Hindlimb muscle (tissue), 1 donor: Measurements from ENCODE around the gene CCND2. TPM values are rescaled to one million over a fixed set of nuclear protein-coding genes. Genes with fewer than 3 reads are reported as not detected.
A peak's percentile ranks its signal among the peaks of the same experiment; 100 is the strongest.

Experiments
- DNase-seq: peaks from one replicate; pipeline ENCODE4 v3.0.0-alpha.2; 2013
- polyA plus RNA-seq: library from polyadenylated mRNA; unstranded; fragments of 120-200 nt; gene quantifications from one replicate; pipeline ENCODE4 v1.2.1, GENCODE V29; 2013; ENCODE audit not compliant: insufficient read length

The CCND2 gene
- polyA plus RNA-seq, 1 donor = 85.3 TPM

DNA sequence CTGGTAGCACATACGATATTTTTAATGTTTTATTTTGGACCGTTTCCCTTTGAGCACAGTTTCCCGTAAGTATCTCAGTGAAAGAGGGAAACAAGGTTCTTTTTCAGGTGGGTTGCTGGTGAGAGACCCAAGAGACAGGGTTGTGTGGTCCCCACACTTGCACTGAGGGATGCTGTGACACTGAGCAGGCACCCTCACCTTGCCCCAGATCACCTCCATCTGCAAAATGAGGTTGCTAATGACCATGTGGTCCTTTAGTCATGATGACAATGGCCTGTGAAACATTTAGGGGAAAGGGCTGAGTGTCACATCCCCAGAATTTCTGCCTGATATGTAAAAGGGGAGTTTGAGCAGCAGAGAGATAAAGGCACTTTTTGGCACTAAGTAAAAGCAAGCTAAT, 4.3 kb downstream of the CCND2 start:
- DNase-seq = no peak

DNA sequence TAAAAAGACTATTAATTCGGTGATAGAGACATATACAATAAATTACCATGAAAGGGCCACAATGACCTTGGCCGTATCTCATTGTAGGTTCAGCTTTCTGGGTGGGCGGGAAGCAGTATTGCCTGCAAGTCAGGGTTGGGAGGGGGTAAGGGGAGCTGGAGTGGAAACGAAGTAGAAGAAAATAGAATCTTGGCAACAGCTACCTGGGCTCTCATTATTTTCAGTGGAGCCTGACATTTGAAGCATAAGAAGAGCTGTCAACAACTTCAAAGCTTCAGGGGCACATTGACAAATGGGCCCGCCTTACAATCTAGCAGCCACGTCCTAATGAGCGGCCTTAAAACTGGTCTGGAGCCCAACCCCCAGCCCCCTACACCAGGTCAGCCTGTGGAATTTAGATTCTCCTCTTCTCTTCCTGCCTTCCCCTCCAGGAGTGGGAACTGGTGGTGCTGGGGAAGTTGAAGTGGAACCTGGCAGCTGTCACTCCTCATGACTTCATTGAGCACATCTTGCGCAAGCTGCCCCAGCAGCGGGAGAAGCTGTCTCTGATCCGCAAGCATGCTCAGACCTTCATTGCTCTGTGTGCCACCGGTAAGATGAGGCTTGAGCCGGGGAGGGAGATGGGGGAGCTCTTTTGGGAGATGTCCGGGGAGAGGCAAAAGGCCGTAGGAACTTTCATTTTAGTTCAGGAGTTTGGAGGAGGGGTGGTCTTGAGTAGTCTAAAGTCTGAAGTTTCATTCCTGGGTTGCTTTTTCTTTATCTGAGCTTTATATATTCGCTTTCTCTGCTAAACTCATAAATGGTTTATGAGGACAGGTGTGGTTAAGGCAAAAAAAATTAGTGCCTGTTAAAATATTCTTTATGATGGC, 5.0 kb downstream of the CCND2 start:
- peak; percentile 49 for DNase-seq

DNA sequence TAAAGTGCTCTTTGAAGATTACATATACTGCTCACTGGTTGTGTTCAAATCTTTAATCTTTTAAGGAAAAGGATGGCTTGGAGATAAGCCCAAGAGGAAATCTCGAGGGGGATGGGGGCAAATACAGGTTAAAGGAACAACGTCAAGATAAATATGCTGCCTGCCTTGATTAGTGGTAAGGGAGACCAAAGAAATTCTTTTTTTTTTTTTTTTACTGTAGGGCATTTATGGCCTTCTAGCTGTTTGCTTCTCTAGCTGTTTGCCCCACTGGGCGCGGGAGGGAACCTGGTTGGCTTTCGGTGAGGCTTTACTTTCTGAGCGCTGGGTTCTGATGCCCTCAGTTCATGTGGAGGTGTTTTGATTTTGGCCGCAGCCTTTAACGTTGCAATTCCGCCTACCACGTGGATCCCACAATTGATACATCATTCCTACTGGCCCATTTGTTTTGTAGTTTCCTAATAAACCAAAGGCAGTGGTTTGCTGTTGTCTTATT, 5.7 kb downstream of the CCND2 start:
- no peak for DNase-seq

DNA sequence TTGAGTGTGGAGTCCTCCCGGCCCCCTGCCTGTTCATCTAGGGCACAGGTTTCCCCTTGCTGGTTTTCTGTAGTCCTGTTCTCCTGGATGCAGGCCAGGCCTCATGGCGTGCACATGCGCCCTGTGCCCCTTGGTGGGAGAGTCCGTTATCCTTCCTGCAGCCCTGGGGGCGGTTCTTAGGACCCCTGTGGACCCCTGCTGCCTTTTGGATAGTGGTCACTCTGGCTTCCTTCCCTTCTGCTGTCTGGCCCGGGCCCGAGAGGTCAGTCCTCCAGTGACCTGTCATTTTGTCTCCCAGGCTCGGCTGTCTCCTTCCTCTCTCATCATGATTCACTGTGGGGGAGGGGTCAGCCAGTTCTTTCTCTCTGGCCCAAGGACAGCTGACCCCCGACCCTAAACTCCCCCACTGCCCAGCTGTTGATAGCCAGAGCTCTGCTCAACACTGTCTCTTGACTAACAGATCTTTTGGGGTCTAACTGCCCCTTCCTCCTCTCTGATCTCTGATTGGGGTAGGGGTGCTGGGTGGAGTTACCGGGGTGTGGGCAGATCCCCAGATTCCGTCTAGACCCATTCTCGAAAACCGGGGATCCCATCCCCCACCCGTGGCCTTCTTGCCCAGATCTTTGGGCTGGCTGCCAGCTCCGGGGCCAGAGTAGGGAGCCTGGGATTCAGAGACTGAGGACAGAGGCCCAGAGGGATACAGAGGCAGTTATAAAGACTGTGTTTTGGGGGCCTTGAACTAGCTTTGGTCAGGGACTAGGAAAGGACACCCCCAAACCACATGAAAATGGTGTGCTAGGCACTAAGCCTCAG, 7.0 kb downstream of the CCND2 start:
- no peak for DNase-seq

DNA sequence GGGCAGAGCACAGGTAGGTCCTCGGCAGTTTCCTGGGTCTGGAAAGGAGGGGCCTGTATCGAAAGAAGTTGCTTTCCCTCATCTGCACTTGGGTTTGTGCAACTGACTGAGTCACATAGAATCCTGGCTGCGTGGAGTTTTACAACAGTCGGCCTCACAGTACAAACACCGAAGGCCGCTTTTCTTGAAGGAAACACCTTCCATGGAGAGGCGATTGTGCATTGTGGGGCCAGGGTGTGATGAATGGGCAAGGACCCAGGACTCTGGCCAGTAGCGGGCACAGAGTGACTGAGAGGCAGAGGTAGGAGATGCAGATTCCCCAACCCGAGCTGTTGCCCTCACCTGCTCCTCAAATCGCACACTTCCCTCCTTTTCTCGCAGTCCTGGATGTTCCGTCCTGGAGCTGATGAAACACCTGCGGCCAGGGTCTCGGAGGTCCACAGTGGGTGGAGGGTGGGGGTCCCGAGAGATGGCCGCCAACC, 7.7 kb downstream of the CCND2 start:
- no peak for DNase-seq

DNA sequence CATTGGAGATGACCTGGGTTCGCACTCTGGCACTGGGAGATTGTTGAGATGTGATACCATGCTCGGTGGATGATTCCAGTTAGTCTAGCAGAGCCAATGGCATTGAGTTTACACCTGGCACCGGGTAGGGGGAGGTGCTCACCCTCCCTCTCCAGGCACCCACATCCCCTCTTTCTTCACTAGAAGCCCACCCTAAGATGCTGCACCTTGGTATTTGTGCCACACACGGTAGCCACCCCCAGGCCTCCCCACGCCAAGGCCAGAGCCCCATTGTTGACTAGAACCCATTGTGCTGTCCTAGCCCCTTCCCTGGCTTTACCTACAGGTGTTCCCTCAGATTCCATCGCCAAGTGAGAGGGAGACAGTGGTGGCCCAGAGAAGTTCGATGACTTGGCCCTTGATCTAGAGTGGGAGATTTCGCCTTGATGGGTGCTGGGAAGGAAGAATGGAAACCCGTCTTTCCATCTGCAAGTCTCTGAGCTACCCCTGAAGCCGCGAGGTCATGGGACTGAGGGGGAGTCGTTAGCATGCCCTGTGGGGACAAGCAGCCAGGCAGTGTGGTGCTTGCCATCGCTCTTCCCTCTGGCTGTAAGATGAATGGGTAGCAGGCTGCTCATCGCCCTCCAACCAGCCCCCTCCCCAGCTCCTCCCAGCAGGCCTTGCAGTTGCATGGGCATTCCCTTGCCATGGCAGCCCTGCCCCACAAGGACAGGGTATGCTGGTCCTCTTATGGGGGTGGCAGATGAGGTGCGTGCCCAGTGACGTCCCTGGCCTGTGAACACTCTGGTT, 8.7 kb downstream of the CCND2 start:
- no peak for DNase-seq

DNA sequence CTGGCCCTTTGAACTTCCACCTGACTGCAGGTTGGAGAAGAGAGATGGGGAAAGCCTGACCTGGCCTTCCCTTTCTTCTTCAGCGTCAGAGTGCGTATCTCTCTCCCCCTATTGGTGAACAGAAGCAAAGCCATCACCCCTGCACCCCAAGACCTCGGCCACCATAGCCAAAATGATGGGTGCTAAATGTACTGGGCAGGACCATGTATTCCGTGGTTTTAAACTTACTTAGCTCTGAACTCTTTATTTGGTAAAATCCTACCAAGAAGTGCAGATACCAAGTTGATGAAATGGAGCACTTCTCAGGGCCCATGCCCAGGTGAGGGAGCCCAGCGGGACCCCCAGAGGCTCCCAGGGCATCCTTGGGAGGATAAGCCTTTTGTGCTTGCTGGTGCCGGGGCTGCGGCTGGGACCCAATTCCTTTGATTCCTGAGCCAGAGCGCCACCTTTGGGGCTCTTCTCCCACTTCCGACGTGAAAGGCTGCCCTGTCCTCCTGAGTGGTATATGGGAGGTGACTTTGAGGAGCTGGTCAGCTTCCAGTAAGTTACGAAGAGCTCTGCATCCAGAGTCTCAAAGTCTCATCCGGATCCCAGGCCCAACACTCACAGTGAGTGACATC, 9.4 kb downstream of the CCND2 start:
- no peak for DNase-seq

DNA sequence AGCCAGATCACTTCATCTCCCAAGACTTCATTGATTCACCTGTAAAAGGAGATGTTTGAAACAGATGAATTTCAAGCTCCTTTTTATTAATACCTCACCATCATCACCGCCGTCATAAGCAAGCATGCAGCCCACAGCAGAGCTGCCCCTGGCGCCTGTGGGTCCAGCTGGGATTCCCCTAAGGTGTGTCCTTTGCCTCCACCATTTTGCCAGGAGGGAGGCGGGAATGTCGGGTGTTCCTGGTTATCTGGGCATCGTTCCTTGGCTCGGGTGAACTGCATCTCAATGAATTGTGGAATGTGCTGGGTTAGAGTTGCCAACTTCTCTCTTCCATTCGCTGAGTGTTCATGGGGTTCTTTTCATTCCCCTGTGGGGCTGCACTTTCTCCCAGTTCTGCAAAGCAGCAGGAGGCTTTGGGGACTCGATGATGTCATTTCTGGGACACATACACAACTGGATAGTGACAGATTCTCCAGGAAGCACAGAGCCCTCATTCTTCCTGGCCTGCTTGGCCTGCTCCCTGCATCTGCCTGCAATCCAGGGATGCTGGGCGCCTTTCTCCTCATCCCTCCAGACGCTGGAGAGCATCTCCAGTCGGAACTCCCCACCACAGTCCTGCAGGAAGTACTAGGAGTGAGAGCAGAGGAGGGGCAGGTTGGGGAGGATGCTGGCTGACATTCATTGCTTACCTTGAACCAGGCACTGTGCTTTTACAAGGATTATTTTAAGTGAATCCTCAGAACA, 10.1 kb downstream of the CCND2 start:
- no peak for DNase-seq

DNA sequence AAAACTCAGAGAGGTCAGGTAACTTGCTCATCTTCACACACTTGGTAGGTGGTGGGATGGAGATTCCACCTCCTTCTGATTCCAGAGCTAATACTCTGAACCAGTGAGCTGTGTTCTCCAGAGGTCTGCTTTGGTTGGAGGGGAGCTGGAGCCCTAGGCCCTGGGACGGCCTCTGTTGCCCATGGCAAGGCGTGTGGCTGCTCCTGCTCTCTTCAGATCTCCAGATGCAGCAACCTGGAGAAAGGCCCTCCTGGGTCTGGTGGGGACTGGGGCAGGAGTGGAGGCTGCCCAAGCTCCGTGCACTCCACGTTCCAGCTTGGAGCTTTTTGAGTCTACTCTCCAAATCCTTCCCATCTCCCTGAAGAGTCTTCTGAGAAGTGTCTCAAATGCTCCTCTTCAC, 10.7 kb downstream of the CCND2 start:
- no peak for DNase-seq

DNA sequence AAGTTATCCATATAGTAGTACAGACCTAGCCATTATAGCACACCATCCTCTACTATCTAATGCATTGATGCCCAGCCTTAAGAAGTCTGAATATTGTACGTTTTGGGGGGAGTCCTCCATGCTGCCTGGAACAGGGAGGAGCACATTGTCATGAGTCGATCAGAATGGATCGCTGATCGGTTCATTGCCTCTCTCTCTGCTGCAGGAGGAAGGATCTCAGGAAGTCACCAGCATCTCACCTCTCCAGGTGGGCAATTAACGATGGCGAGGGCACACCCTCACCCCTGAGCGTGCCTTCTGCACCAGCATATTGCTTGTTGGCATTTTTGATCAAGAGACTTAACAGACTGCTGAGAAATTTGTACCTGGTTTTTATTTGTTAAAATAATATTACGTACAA, 11.5 kb downstream of the CCND2 start:
- DNase-seq = no peak

DNA sequence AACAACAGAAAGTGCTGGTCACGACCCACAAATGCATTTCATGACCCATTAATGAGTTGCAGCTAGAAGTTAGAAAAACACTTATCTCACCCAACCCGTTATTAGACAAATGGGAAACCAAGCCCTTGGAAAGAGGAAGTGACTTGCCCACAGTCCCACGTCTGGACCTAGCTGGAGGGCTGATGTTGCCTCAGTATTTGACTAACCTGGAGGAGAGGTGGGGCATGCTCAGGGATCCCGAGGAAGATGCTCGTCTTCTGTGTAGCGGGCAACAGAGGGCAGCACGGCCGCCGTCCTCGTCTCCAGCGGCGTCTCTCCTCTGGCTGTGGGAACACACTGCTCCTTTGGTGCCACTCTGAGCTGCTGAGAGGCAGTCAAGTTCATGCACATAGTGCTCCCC, 12.7 kb downstream of the CCND2 start:
- DNase-seq = no peak

DNA sequence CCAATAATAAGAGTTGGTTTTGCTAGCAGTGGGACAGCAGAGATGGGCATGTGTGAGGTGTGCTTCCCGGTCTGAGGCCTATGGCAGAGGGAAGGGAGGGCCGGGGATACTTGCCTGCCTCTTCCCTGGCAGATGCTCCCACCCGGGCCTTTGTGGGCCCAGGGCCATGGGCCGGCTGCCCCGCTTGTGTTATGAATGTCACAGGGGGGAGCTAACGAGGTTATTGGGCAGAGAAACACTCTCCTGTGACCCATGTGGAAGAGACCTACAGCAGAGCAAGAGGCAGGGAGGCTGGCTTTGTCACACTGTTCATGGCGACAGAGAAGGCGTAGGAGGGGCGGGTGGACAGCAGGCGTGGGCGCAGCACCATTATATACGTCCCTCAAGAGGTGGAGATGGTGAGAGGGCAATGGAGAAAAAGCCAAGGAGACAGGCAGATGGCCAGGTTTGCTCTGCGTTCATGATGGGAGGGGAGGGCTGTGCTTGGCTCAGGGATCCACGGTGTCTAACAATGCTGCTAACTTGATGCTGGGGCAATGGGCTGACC, 13.3 kb downstream of the CCND2 start:
- DNase-seq = no peak

DNA sequence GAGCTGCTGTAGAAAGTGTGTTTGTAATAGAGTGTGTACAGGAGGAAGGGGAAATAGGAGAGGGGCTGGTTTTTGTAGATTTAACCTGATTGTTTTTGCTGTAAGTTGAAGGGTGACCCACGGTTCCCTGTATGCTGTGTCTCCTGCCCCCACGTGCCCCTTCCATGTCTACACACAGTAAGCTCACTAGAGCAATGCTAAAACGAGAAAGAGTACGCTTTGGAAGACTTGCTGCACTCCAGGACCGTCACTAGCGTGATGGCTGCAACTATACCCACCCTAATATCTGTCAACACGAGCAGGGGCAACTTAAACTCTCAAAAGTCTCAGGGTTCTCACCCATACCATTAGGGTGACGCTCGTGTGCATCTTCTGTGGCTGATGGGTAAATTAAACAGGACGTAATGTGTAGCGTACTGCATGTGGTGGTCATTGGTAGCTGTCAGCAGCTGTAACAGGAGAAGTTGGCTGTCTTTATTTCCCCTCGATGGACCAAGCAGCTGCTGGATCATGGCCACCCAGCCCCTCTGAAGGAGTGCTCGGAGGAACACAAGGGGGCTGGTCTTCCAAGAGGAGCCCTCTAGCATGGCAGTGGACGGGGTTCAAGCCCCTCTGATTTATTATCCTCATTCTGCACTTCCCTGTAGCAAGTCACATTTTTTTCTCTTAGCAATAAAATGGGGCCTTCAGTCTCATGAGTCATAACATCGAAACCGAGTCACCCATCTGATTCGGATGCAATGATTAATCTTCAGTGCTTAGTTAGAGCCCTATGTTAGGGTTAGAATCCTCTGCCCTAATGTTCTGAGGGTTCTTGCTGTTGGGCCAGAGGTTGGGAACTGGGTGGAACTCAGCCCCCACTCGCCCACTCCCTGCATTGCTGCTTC, 14.0 kb downstream of the CCND2 start:
- no peak for DNase-seq

DNA sequence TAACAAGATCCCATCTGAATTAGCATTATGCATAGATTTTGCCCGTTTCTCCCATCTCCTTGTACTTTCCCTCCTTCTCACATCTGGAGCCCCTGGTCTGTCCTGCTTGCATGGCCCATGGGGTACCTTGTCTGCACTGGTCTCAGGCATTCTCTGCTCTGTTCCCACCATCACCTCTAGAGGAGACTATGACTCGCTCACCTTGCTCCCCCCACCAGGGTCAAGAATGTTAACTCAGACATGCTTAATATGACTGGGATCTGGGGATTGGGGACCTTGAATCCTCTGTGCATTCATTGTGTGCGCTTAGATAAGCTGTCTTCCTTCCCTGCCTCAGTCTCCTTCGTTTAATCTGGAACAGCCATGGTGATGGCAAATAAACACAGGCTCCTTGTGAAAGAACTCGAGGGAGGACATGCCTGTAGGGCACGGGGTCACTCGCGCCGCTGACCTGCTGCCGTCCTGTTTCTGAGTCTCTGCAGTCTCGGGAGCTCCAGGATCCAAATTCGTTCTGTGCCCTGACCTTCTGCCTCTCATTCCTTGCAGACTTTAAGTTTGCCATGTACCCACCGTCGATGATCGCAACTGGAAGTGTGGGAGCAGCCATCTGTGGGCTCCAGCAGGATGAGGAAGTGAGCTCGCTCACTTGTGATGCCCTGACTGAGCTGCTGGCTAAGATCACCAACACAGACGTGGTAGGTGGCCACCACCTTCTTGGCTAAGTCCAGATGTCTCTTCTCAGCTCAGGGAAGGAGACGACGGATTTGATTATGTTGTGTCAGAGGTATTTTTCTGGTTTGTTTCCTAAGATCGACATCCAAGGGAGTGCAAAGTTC, 15.0 kb downstream of the CCND2 start:
- no peak for DNase-seq

DNA sequence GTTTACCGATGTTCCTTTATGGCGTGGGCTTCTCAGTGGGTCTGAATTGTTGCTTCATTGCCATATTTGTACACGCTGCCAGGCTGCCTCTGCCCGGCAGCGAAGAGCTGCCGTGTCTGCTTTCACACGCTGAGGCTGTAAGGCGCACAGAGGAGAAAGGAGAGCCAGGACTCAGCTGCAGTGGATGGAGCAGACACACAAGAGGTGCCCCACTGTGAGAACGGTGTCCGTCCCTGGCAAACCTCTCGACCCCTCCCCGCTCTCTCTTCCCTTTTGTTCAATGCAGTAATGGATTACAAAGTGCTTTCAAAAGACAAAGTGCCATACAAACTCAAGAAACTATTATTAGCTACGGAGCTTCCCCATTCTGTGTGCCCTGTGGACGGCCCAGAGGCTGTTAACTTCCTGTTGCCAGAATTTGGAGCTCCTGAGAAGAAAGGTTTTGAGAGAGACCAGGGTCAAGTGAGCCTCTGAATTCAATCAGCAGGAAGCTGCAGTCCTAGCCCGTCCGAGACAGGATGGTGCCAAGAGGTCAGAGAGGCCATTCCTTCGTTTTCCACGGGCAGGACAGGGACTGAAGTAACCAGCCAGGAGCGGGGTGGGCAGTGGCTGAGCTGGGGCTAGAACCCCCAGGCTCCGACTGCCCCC, 15.8 kb downstream of the CCND2 start:
- DNase-seq = no peak

DNA sequence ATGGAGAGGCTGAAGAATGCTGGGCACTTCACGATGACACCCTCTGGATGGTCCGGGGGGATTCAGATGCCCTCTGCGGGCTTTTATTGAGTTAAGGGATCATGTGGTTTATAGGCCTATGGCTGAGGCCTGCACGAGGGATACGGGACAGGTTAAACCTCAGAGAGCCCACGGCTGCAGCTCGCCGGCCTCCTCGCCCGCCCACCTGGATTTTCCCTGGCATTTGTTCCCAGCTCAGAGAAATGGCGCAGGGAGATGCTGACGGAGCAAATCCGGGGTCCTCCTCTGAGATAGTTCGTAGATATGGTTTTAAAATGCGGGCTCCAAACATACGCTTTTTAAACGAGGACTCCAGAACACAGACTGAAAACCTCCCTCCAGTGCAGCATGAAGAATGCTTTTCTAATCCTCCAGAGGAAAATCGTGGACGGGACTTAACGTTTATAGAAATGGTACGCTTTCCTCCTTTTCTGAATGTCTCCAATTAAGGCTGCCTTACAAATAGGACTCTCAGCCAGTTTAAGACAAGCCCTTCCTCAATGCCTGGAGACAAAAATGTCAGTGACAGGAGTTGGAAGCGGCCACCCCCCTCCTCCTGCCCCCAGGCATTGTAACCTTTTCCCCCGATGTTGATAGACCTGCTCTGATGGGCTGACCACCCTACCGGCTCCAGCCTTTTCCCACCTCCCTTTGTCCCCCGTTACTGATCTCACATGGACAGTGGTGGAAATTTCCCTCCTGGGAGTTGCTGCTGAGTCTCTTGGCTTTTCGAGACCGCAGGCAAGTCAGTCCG, 16.6 kb downstream of the CCND2 start:
- no peak for DNase-seq

DNA sequence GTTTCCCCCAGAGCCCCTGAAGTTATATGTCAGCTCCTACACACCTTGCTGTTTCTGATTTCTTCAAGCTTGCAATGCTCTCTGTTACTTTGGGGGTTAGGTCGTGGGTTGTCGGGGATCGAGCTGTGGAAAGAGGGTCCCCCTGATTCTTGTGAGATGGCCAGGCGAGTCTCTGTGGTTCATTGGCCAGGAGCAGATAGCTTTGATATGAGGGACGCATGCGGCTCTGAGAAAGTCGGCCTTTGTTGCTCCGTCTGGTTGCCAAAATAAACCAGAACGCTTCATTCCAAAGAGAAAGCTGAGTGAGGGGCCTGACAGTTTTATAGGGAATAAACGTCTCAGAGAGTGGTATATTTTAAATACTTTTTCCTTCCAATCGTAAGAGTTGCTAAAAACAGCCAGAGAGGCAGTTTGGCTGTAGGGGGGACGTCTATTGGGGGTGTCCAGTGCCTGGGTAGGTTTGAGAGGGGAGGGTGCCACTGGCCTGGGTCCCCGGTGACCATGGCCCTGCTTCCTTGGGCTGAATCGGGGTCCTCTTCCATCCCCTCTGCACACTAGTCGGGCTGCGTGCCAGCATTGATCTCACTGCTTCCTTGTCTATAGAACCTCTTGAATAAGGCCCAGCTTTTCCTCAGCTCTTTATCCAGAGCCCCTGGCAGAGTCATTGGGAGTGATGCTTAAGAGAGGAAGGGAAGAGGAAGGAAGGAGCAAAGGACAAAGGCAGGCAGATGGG, 18.9 kb downstream of the CCND2 start:
- no peak for DNase-seq
